Effector memory CD8-positive, alpha-beta T cell (primary cell): ENCODE results near the gene RBBP4.
"Not testable (repeated sequence)": the region's sequence is repeated elsewhere in the genome, so short reads cannot be mapped to it uniquely, and the experiment has no call there.

Source experiments
- ATAC-seq: fragments of 150-1000 bp; cut with Tn5 transposase; replicated peaks from 2 replicates; pipeline ENCODE4 v1.10.0; 2021; ENCODE audit warnings: mild to moderate bottlenecking, moderate library complexity
- DNase-seq, 3 experiments: peaks; one replicate each; pipeline ENCODE4 v3.0.0; 2021
- H3K27ac Mint-ChIP-seq, 2 donors: one replicate each; pipeline ENCODE4 v1.8.0; 2022; ENCODE audit warnings: mild to moderate bottlenecking in 2 of 2, mixed read lengths in 2 of 2, moderate library complexity in 2 of 2
- H3K27me3 Mint-ChIP-seq, 2 donors: one replicate each; pipeline ENCODE4 v1.8.0; 2022; ENCODE audit warnings: mixed read lengths in 2 of 2
- H3K36me3 Mint-ChIP-seq: one replicate; pipeline ENCODE4 v1.8.0; 2022; ENCODE audit warnings: mild to moderate bottlenecking, moderate library complexity, mixed read lengths; ENCODE audit not compliant: insufficient read depth
- H3K4me1 Mint-ChIP-seq, 2 donors: one replicate each; pipeline ENCODE4 v1.8.0; 2022; ENCODE audit warnings: low read depth in 2 of 2, mixed read lengths in 2 of 2
- H3K4me3 Mint-ChIP-seq, 2 donors: one replicate each; pipeline ENCODE4 v1.8.0; 2022; ENCODE audit warnings: mild to moderate bottlenecking in 2 of 2, mixed read lengths in 2 of 2, moderate library complexity in 2 of 2
- H3K9me3 Mint-ChIP-seq, 2 donors: one replicate each; pipeline ENCODE4 v1.8.0; 2022; ENCODE audit warnings: mixed read lengths in 2 of 2

The RBBP4 gene

GRCh38 chr1:32685498-32685897 lies 34.5 kb downstream of the RBBP4 start:
- peaks cover 45% of the 10 kb centered on the region for H3K36me3 Mint-ChIP-seq
- no peaks in the 10 kb centered on the region for H3K27me3 Mint-ChIP-seq

GRCh38 chr1:32686387-32686786 lies 35.4 kb downstream of the RBBP4 start:
- Mint-ChIP-seq H3K27ac (peak overlapping the region in 1 of 2 donors; percentile 90), H3K36me3 (peaks cover 37% of the 10 kb centered on the region), H3K9me3 (no peaks in the 10 kb centered on the region), H3K4me3 (no peak overlapping the region), H3K27me3 (no peaks in the 10 kb centered on the region), H3K4me1 (no peaks in the 10 kb centered on the region)
- no peak for ATAC-seq
- no peak for DNase-seq

More at GRCh38 chr1:32685498-32685897, 34.5 kb downstream of the RBBP4 start:
- H3K9me3 Mint-ChIP-seq, result no peaks in the 10 kb centered on the region
- H3K27ac Mint-ChIP-seq, result peak overlapping the region in 1 of 2 donors; percentile 90
- DNase-seq (no peak), ATAC-seq (no peak)
- H3K4me3 Mint-ChIP-seq, result no peak overlapping the region
- H3K4me1 Mint-ChIP-seq, result no peaks in the 10 kb centered on the region

GRCh38 chr1:32693455-32694174 lies 42.6 kb downstream of the RBBP4 start:
- peaks cover 3% of the 10 kb centered on the region for H3K36me3 Mint-ChIP-seq
- H3K4me1 Mint-ChIP-seq, result peaks cover 0 to 3% of the 10 kb centered on the region in 2 donors
- no peaks in the 10 kb centered on the region for H3K9me3 Mint-ChIP-seq
- no peak for DNase-seq
- H3K27ac Mint-ChIP-seq, result no peak overlapping the region
- no peaks in the 10 kb centered on the region for H3K27me3 Mint-ChIP-seq
- no peak overlapping the region for H3K4me3 Mint-ChIP-seq
- ATAC-seq, result no peak

- DNase-seq (no peak), ATAC-seq (no peak)
- Mint-ChIP-seq H3K9me3 (no peaks in the 10 kb centered on the region), H3K4me1 (peaks cover 0 to 3% of the 10 kb centered on the region in 2 donors), H3K27ac (peak overlapping the region in 1 of 2 donors; percentile 15), H3K36me3 (peaks cover 3% of the 10 kb centered on the region), H3K27me3 (peaks cover 0 to 6% of the 10 kb centered on the region in 2 donors), H3K4me3 (no peak overlapping the region)
These were observed 44.3 kb downstream of the RBBP4 start for GRCh38 chr1:32695098-32695904.

GRCh38 chr1:32696041-32696440 lies 45.0 kb downstream of the RBBP4 start:
- no peaks in the 10 kb centered on the region for H3K9me3 Mint-ChIP-seq
- H3K36me3 Mint-ChIP-seq, result peaks cover 3% of the 10 kb centered on the region

GRCh38 chr1:32696996-32697395 lies 46.0 kb downstream of the RBBP4 start:
- not testable (repeated sequence) for ATAC-seq, DNase-seq, H3K27ac Mint-ChIP-seq, H3K9me3 Mint-ChIP-seq, H3K4me1 Mint-ChIP-seq, H3K36me3 Mint-ChIP-seq, H3K4me3 Mint-ChIP-seq
- peaks cover 12 to 15% of the 10 kb centered on the region in 2 donors for H3K27me3 Mint-ChIP-seq

More at GRCh38 chr1:32696041-32696440, 45.0 kb downstream of the RBBP4 start:
- no peak for ATAC-seq
- Mint-ChIP-seq H3K4me1 (peaks cover 0 to 3% of the 10 kb centered on the region in 2 donors), H3K4me3 (no peak overlapping the region), H3K27ac (no peak overlapping the region), H3K27me3 (peaks cover 2 to 8% of the 10 kb centered on the region in 2 donors)
- no peak for DNase-seq

GRCh38 chr1:32701421-32701911 lies 50.5 kb downstream of the RBBP4 start:
- Mint-ChIP-seq H3K4me1 (peaks cover 7 to 10% of the 10 kb centered on the region in 2 donors), H3K36me3 (no peaks in the 10 kb centered on the region), H3K27me3 (peaks cover 40 to 54% of the 10 kb centered on the region in 2 donors), H3K4me3 (peak overlapping the region; percentile 48 to 65), H3K9me3 (no peaks in the 10 kb centered on the region), H3K27ac (no peak overlapping the region)
- ATAC-seq (no peak), DNase-seq (no peak)

GRCh38 chr1:32701951-32702598 lies 51.1 kb downstream of the RBBP4 start:
- H3K4me1 Mint-ChIP-seq, result peaks cover 7 to 10% of the 10 kb centered on the region in 2 donors
- no peak overlapping the region for H3K27ac Mint-ChIP-seq
- DNase-seq, result no peak
- no peaks in the 10 kb centered on the region for H3K36me3 Mint-ChIP-seq
- H3K9me3 Mint-ChIP-seq, result no peaks in the 10 kb centered on the region
- no peak for ATAC-seq
- H3K27me3 Mint-ChIP-seq, result peaks cover 42 to 57% of the 10 kb centered on the region in 2 donors
- H3K4me3 Mint-ChIP-seq, result peak overlapping the region; percentile 48 to 65

- Mint-ChIP-seq H3K27me3 (peaks cover 42 to 57% of the 10 kb centered on the region in 2 donors), H3K36me3 (no peaks in the 10 kb centered on the region), H3K9me3 (no peaks in the 10 kb centered on the region), H3K4me3 (peak within 1 kb of the TSS; percentile 66 to 71), H3K27ac (no peak within 1 kb of the TSS), H3K4me1 (peaks cover 7 to 10% of the 10 kb centered on the region in 2 donors)
- DNase-seq (no peak), ATAC-seq (peak; percentile 57)
These were observed 51.8 kb downstream of the RBBP4 start, which contains the start of gene SYNC for GRCh38 chr1:32702599-32703478. Gene SYNC (minus strand): TSS chr1:32702770. CDS start chr1:32702660, 110 bp downstream.

GRCh38 chr1:32703479-32704291 lies 52.7 kb downstream of the RBBP4 start:
- DNase-seq, result no peak
- H3K4me1 Mint-ChIP-seq, result peaks cover 7 to 10% of the 10 kb centered on the region in 2 donors
- ATAC-seq, result no peak
- no peaks in the 10 kb centered on the region for H3K36me3 Mint-ChIP-seq
- no peak overlapping the region for H3K27ac Mint-ChIP-seq
- H3K27me3 Mint-ChIP-seq, result peaks cover 42 to 57% of the 10 kb centered on the region in 2 donors
- peak overlapping the region; percentile 66 to 71 for H3K4me3 Mint-ChIP-seq
- H3K9me3 Mint-ChIP-seq, result no peaks in the 10 kb centered on the region

- H3K27me3 Mint-ChIP-seq, result peaks cover 42 to 49% of the 10 kb centered on the region in 2 donors
- no peak for ATAC-seq
These were observed 54.5 kb downstream of the RBBP4 start for GRCh38 chr1:32705516-32705915.

GRCh38 chr1:32706491-32706890 lies 55.5 kb downstream of the RBBP4 start:
- peaks cover 7 to 10% of the 10 kb centered on the region in 2 donors for H3K4me1 Mint-ChIP-seq
- no peaks in the 10 kb centered on the region for H3K36me3 Mint-ChIP-seq
- DNase-seq, result no peak
- H3K9me3 Mint-ChIP-seq, result no peaks in the 10 kb centered on the region
- no peak overlapping the region for H3K4me3 Mint-ChIP-seq
- no peak overlapping the region for H3K27ac Mint-ChIP-seq
- ATAC-seq, result no peak
- H3K27me3 Mint-ChIP-seq, result peaks cover 36 to 47% of the 10 kb centered on the region in 2 donors

More at GRCh38 chr1:32705516-32705915, 54.5 kb downstream of the RBBP4 start:
- DNase-seq, result no peak
- Mint-ChIP-seq H3K9me3 (no peaks in the 10 kb centered on the region), H3K4me1 (peaks cover 7 to 10% of the 10 kb centered on the region in 2 donors), H3K27ac (no peak overlapping the region), H3K4me3 (no peak overlapping the region), H3K36me3 (no peaks in the 10 kb centered on the region)
